ENCODE measurements around the gene CSTA.
"Not testable (repeated sequence)": the region's sequence is repeated elsewhere in the genome, so short reads cannot be mapped to it uniquely, and the experiment has no call there.

Gene CSTA

GRCh38 chr3:122318620-122319019 is 6.4 kb upstream of the CSTA start:
- in situ Hi-C loops (cut with MboI; ENCODE audit: low sequenced_read_pairs) = no loop called here

- in situ Hi-C loops (cut with MboI; ENCODE audit: low sequenced_read_pairs) = no loop called here
Measured at GRCh38 chr3:122322095-122323075, 2.7 kb upstream of the CSTA start.

GRCh38 chr3:122325769-122326168 is 721 bp downstream of the CSTA start:
- in situ Hi-C loops (cut with MboI; ENCODE audit: low sequenced_read_pairs) = no loop called here

- in situ Hi-C loops (cut with MboI; ENCODE audit: low sequenced_read_pairs) = no loop called here
Measured at GRCh38 chr3:122331886-122332285, 6.8 kb downstream of the CSTA start.

GRCh38 chr3:122332551-122332950 is 7.5 kb downstream of the CSTA start:
- in situ Hi-C loops (cut with MboI; ENCODE audit: low sequenced_read_pairs) = no loop called here

- in situ Hi-C loops (cut with MboI; ENCODE audit: low sequenced_read_pairs) = no loop called here
Measured at GRCh38 chr3:122342803-122343202, 17.8 kb downstream of the CSTA start.

- in situ Hi-C loops (cut with MboI; ENCODE audit: low sequenced_read_pairs) = no loop called here
Measured at GRCh38 chr3:122343654-122344053, 18.6 kb downstream of the CSTA start.

- in situ Hi-C loops (cut with MboI; ENCODE audit: low sequenced_read_pairs) = no loop called here
Measured at GRCh38 chr3:122349171-122349570, 24.1 kb downstream of the CSTA start.

- in situ Hi-C loops (cut with MboI; ENCODE audit: low sequenced_read_pairs) = no loop called here
Measured at GRCh38 chr3:122350814-122351418, 25.9 kb downstream of the CSTA start.

- in situ Hi-C loops (cut with MboI; ENCODE audit: low sequenced_read_pairs) = no loop called here
Measured at GRCh38 chr3:122351612-122352011, 26.6 kb downstream of the CSTA start.

- in situ Hi-C loops (cut with MboI; ENCODE audit: low sequenced_read_pairs) = no loop called here
Measured at GRCh38 chr3:122353215-122353614, 28.2 kb downstream of the CSTA start.

- in situ Hi-C loops (cut with MboI; ENCODE audit: low sequenced_read_pairs) = no loop called here
Measured at GRCh38 chr3:122353893-122354401, 28.9 kb downstream of the CSTA start.

GRCh38 chr3:122355612-122356011 is 30.6 kb downstream of the CSTA start:
- in situ Hi-C loops (cut with MboI; ENCODE audit: low sequenced_read_pairs) = no loop called here

- in situ Hi-C loops (cut with MboI; ENCODE audit: low sequenced_read_pairs) = no loop called here
Measured at GRCh38 chr3:122356402-122356801, 31.4 kb downstream of the CSTA start.

GRCh38 chr3:122357828-122358702 is 33.0 kb downstream of the CSTA start:
- in situ Hi-C loops (cut with MboI; ENCODE audit: low sequenced_read_pairs) = no loop called here

GRCh38 chr3:122358703-122359032 is 33.6 kb downstream of the CSTA start:
- in situ Hi-C loops (cut with MboI; ENCODE audit: low sequenced_read_pairs) = no loop called here

- in situ Hi-C loops (cut with MboI; ENCODE audit: low sequenced_read_pairs) = no loop called here
Measured at GRCh38 chr3:122362026-122362425, 37.0 kb downstream of the CSTA start.

- in situ Hi-C loops (cut with MboI; ENCODE audit: low sequenced_read_pairs) = no loop called here
Measured at GRCh38 chr3:122364490-122364889, 39.4 kb downstream of the CSTA start.

GRCh38 chr3:122365073-122365472 is 40.0 kb downstream of the CSTA start:
- in situ Hi-C loops (cut with MboI; ENCODE audit: low sequenced_read_pairs) = no loop called here

GRCh38 chr3:122365582-122366378 is 40.7 kb downstream of the CSTA start:
- in situ Hi-C loops (cut with MboI; ENCODE audit: low sequenced_read_pairs) = not testable (repeated sequence)

Measured in HL-60/S4 (cell line).